ENCODE measurements around the gene UBAP2L. TPM values are rescaled to one million over a fixed set of nuclear protein-coding genes. Genes with fewer than 3 reads are reported as not detected.

UBAP2L gene
- total and polyA plus RNA-seq, 2 donors (not counting 1 experiment from before 2014, with no cell fraction given): 51.9 to 180 TPM

DNA sequence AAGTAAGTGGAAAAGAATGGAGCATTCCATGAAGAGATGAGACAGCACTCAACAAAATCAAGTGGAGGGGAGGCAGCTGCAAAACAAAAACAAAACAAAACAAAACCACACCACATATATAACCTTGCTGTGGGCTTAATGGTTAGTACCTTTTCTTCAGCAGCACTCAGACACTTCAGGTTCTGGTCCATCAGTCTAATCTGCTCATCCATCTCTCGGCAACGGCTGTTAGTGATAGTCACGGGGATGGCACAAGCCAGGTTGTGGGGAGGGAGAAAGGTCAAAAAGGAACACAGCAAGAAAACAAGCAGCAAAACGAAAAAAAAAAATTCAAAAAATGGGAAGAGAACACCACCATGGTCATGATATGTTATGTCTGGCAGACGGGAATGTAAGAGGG is 48.9 kb upstream of the UBAP2L start:
- no peak for DNase-seq (ENCODE audit: low read depth in 2 of 2)
- peaks cover 32% of the 10 kb centered on the region for H3K36me3 ChIP-seq (ENCODE audit: control insufficient read depth, insufficient read depth, low read length)

DNA sequence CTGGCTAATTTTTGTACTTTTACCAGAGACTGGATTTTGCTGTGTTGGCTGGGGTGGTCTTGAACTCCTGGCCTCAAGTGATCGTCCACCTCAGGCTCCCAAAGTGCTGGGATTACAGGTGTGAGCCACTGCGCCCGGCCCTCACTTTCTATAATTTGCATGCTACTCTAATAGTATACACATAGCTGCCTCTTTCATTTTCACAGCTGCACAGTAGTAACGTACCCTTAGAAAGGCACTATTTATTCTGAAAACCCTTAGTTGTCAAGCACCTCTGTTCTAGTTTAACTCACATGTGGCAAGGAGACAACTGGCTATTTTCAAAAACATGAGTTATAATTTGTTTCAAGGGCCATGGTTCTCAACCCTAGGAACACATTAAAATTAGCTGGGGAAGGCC is 46.1 kb upstream of the UBAP2L start:
- Histone ChIP-seq H3K9ac (ENCODE audit: insufficient read depth, low read length) (no peak overlapping the region), H3K79me2 (ENCODE audit: control insufficient read depth, insufficient read depth, low read length) (peaks cover 85% of the 10 kb centered on the region), H3K27me3 (ENCODE audit: control insufficient read depth, insufficient read depth, low read length) (no peaks in the 10 kb centered on the region), H2AFZ (ENCODE audit: low read length) (no peak overlapping the region), H3K36me3 (ENCODE audit: control insufficient read depth, insufficient read depth, low read length) (peaks cover 25% of the 10 kb centered on the region), H3K4me3 (replicated peaks in 1 of 4; ENCODE audit: control extremely low read depth in 1 of 4, insufficient read depth in 1 of 4, low read depth in 3 of 4, low read length in 4 of 4) (no peak overlapping the region), H3K4me2 (ENCODE audit: extremely low read depth, insufficient read depth, low read length) (no peak overlapping the region), H4K20me1 (ENCODE audit: control insufficient read depth, extremely low read depth, insufficient read depth, low read length) (peaks cover 4% of the 10 kb centered on the region), H3K9me3 (ENCODE audit: control insufficient read depth, insufficient read depth, low read depth, low read length) (no peaks in the 10 kb centered on the region), H3K4me1 (ENCODE audit: control insufficient read depth, extremely low read depth, insufficient read depth, low read length) (peaks cover 9% of the 10 kb centered on the region), H3K27ac (ENCODE audit: insufficient read depth, low read length) (no peak overlapping the region)
- DNase-seq (ENCODE audit: low read depth in 2 of 2): no peak
- no peak for TF ChIP-seq EZH2 (IDR thresholded peaks at IDR 0.05; ENCODE audit: low read length, missing control alignments)
- TF ChIP-seq, protein P1, sequence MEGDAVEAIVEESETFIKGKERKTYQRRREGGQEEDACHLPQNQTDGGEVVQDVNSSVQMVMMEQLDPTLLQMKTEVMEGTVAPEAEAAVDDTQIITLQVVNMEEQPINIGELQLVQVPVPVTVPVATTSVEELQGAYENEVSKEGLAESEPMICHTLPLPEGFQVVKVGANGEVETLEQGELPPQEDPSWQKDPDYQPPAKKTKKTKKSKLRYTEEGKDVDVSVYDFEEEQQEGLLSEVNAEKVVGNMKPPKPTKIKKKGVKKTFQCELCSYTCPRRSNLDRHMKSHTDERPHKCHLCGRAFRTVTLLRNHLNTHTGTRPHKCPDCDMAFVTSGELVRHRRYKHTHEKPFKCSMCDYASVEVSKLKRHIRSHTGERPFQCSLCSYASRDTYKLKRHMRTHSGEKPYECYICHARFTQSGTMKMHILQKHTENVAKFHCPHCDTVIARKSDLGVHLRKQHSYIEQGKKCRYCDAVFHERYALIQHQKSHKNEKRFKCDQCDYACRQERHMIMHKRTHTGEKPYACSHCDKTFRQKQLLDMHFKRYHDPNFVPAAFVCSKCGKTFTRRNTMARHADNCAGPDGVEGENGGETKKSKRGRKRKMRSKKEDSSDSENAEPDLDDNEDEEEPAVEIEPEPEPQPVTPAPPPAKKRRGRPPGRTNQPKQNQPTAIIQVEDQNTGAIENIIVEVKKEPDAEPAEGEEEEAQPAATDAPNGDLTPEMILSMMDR (conservative IDR thresholded peaks at IDR 0.05 in 1 of 2, IDR thresholded peaks at IDR 0.05 in 1 of 2; ENCODE audit: low read depth in 1 of 2, low read length in 2 of 2): no peak

More for the DNA sequence above, 48.9 kb upstream of the UBAP2L start:
- H3K4me3 ChIP-seq (replicated peaks in 1 of 4; ENCODE audit: control extremely low read depth in 1 of 4, insufficient read depth in 1 of 4, low read depth in 3 of 4, low read length in 4 of 4): no peak overlapping the region
- no peaks in the 10 kb centered on the region for H3K9me3 ChIP-seq (ENCODE audit: control insufficient read depth, insufficient read depth, low read depth, low read length)
- H3K4me2 ChIP-seq (ENCODE audit: extremely low read depth, insufficient read depth, low read length): no peak overlapping the region
- no peak overlapping the region for H3K9ac ChIP-seq (ENCODE audit: insufficient read depth, low read length)
- no peak for TF ChIP-seq EZH2 (IDR thresholded peaks at IDR 0.05; ENCODE audit: low read length, missing control alignments)
- TF ChIP-seq, protein P1 (conservative IDR thresholded peaks at IDR 0.05 in 1 of 2, IDR thresholded peaks at IDR 0.05 in 1 of 2; ENCODE audit: low read depth in 1 of 2, low read length in 2 of 2): no peak
- H3K4me1 ChIP-seq (ENCODE audit: control insufficient read depth, extremely low read depth, insufficient read depth, low read length): peaks cover 2% of the 10 kb centered on the region
- H3K79me2 ChIP-seq (ENCODE audit: control insufficient read depth, insufficient read depth, low read length): peaks cover 63% of the 10 kb centered on the region
- no peak overlapping the region for H2AFZ ChIP-seq (ENCODE audit: low read length)
- H3K27me3 ChIP-seq (ENCODE audit: control insufficient read depth, insufficient read depth, low read length): no peaks in the 10 kb centered on the region
- H4K20me1 ChIP-seq (ENCODE audit: control insufficient read depth, extremely low read depth, insufficient read depth, low read length): peaks cover 2% of the 10 kb centered on the region
- no peak overlapping the region for H3K27ac ChIP-seq (ENCODE audit: insufficient read depth, low read length)

DNA sequence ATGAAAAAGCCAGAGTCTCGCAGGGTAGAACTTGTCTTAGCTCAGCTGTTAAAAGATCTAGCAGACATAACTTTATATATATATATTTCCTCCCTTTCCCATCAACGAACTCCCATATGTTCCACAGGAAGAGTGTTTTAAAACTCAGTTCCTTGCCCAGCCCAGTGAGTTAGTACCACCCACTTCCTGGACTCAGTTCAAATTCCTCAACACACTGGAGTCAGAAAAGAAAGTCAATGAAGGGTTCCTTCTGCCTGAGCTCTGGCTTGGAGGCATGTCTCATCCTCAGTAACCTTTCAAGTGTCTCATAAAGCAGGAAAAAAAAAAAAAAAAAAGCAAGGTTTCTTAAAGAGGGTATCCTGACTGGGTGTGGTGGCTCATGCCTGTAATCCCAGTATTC is 44.4 kb upstream of the UBAP2L start:
- Histone ChIP-seq H2AFZ (ENCODE audit: low read length) (no peak overlapping the region), H3K9me3 (ENCODE audit: control insufficient read depth, insufficient read depth, low read depth, low read length) (no peaks in the 10 kb centered on the region), H3K4me3 (replicated peaks in 1 of 4; ENCODE audit: control extremely low read depth in 1 of 4, insufficient read depth in 1 of 4, low read depth in 3 of 4, low read length in 4 of 4) (no peak overlapping the region), H3K27ac (ENCODE audit: insufficient read depth, low read length) (no peak overlapping the region), H3K9ac (ENCODE audit: insufficient read depth, low read length) (no peak overlapping the region), H3K4me1 (ENCODE audit: control insufficient read depth, extremely low read depth, insufficient read depth, low read length) (peaks cover 15% of the 10 kb centered on the region), H3K79me2 (ENCODE audit: control insufficient read depth, insufficient read depth, low read length) (peaks cover 91% of the 10 kb centered on the region), H3K4me2 (ENCODE audit: extremely low read depth, insufficient read depth, low read length) (no peak overlapping the region), H3K27me3 (ENCODE audit: control insufficient read depth, insufficient read depth, low read length) (no peaks in the 10 kb centered on the region), H3K36me3 (ENCODE audit: control insufficient read depth, insufficient read depth, low read length) (peaks cover 15% of the 10 kb centered on the region), H4K20me1 (ENCODE audit: control insufficient read depth, extremely low read depth, insufficient read depth, low read length) (peaks cover 6% of the 10 kb centered on the region)
- peak; percentile 73 to 79 for DNase-seq (ENCODE audit: low read depth in 2 of 2)
- no peak for TF ChIP-seq EZH2 (IDR thresholded peaks at IDR 0.05; ENCODE audit: low read length, missing control alignments)
- TF ChIP-seq, protein P1 (conservative IDR thresholded peaks at IDR 0.05 in 1 of 2, IDR thresholded peaks at IDR 0.05 in 1 of 2; ENCODE audit: low read depth in 1 of 2, low read length in 2 of 2): no peak
